Stimulated activated memory B cell treated with anti-CD40 and anti-IgM and Interleukin-4, amounts not matched to agents 10 μg/mL and 1 μg/mL and 100 μg/mL, for 72 hours (primary cell): ENCODE results near the gene RSU1.
A peak's percentile ranks its signal among the peaks of the same experiment; 100 is the strongest.

ENCODE experiments used
- ATAC-seq: fragments of 150-1000 bp; cut with Tn5 transposase; 2 replicates; pipeline ENCODE4 v1.10.0; 2021
- H3K27ac Mint-ChIP-seq: one replicate; pipeline ENCODE4 v1.8.0; 2022; ENCODE audit warnings: mild to moderate bottlenecking, mixed read lengths
- H3K27me3 Mint-ChIP-seq: one replicate; pipeline ENCODE4 v1.8.0; 2022; ENCODE audit warnings: mixed read lengths
- H3K36me3 Mint-ChIP-seq: one replicate; pipeline ENCODE4 v1.8.0; 2022; ENCODE audit warnings: mixed read lengths
- H3K4me1 Mint-ChIP-seq: one replicate; pipeline ENCODE4 v1.8.0; 2022; ENCODE audit warnings: mixed read lengths
- H3K4me3 Mint-ChIP-seq: one replicate; pipeline ENCODE4 v1.8.0; 2022; ENCODE audit warnings: mild to moderate bottlenecking, moderate library complexity, mixed read lengths
- H3K9me3 Mint-ChIP-seq: one replicate; pipeline ENCODE4 v1.8.0; 2022; ENCODE audit warnings: mixed read lengths

The RSU1 gene

DNA sequence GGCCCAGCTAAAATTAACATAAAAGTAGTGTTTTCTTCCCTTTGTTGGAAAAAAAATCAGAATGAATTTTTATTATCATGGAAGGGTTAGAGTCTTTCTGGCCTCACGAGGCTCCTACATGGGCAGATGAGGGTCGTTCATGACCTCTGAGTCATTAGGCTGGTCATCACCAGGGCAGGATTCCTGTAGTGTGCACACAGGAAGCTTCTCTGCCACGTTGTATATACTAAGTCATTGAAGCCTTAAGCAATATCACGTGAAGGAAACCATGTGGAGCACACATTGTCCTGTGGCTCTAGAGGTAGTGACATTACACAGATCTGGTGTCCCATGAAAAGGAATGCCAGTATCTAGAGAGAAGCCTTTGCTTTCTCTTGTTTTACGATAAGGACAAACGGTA is 210.8 kb downstream of the RSU1 start:
- Mint-ChIP-seq H3K4me1 (no peaks in the 10 kb centered on the region), H3K27me3 (no peaks in the 10 kb centered on the region), H3K4me3 (no peak overlapping the region), H3K27ac (no peak overlapping the region), H3K36me3 (peaks cover 38% of the 10 kb centered on the region), H3K9me3 (no peaks in the 10 kb centered on the region)
- no peak for ATAC-seq

DNA sequence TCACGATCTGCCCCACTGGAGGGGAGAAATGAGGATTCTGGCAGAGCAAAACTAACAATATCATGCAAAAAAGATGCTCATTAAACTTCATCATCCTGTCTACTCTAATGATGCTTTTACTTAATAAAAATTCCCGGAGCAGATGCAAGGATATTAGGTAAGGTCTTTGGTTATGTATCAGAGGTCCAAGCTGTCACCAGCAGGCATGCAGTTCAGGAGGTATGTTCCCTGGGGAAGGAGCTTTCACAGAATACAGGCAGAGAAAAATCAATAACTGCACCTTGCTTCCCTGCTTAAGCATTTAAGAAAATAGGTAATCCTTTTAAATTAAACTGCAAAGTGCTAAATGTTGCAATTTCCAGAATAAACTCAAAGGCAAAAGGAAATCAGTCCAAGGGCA is 213.9 kb downstream of the RSU1 start:
- Mint-ChIP-seq H3K36me3 (peaks cover 50% of the 10 kb centered on the region), H3K27ac (no peak overlapping the region), H3K27me3 (no peaks in the 10 kb centered on the region), H3K9me3 (no peaks in the 10 kb centered on the region), H3K4me1 (no peaks in the 10 kb centered on the region), H3K4me3 (no peak overlapping the region)
- no peak for ATAC-seq

DNA sequence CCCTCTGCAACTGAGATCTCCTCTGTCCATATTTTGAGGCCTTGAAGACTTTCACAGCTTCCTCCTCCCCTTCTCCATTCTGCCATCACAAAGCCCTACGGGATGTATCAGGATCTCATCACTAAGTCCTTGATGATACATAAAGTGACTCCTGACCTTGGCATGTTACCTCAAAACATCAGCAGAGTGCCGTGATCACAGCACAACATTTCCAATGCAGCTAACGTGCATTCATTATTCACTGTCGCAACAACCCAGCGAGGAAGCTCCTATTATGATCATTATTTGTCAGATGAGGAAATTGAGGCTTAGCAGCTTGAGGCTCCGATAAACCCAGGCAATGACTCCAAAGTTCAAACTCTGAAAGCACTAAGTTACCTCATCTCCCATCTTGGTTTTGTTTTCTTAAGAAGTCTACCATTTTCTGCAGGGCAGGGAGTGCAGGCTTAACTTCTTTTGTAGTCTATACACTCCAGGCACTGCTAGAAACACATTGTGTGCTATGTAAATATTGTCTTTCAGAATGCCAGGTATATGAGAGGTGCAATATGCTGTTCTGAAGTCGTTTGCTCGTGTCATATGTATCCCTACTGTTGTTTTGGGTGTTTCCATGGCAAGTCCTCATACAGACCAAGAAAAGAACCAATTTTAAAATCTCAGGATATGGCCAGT is 215.0 kb downstream of the RSU1 start:
- no peak for ATAC-seq
- peaks cover 50% of the 10 kb centered on the region for H3K36me3 Mint-ChIP-seq

DNA sequence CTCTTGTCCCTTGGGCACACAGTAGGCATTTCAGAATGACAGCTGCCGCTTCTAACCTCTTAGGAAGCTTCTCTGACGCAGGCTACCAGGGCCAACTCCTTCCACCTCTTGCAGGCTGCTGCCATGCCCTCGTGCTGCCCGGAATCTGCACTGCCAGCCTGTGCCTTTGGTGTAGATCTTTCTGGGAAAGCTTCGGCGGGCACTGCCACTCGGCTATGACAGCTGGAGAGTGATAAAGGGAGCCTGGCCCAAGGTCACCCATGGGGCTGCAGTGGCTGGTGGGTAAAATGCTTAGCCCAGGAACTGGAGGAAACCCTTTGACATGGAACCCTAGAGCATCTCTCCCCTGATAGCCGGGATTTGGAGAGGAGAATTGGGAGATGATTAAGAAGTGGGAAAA is 217.6 kb downstream of the RSU1 start:
- H3K9me3 Mint-ChIP-seq: no peaks in the 10 kb centered on the region
- no peaks in the 10 kb centered on the region for H3K27me3 Mint-ChIP-seq
- H3K4me1 Mint-ChIP-seq: no peaks in the 10 kb centered on the region
- no peak for ATAC-seq
- peaks cover 66% of the 10 kb centered on the region for H3K36me3 Mint-ChIP-seq
- no peak overlapping the region for H3K27ac Mint-ChIP-seq
- no peak overlapping the region for H3K4me3 Mint-ChIP-seq

More for the DNA sequence above, 215.0 kb downstream of the RSU1 start:
- no peak overlapping the region for H3K27ac Mint-ChIP-seq
- no peak overlapping the region for H3K4me3 Mint-ChIP-seq
- H3K27me3 Mint-ChIP-seq: no peaks in the 10 kb centered on the region
- no peaks in the 10 kb centered on the region for H3K9me3 Mint-ChIP-seq
- no peaks in the 10 kb centered on the region for H3K4me1 Mint-ChIP-seq

GRCh38 chr10:16597656-16598055 is 219.6 kb downstream of the RSU1 start:
- H3K27ac Mint-ChIP-seq: no peak overlapping the region
- no peak for ATAC-seq
- H3K4me1 Mint-ChIP-seq: no peaks in the 10 kb centered on the region
- H3K27me3 Mint-ChIP-seq: no peaks in the 10 kb centered on the region
- H3K36me3 Mint-ChIP-seq: peaks cover 80% of the 10 kb centered on the region
- H3K4me3 Mint-ChIP-seq: no peak overlapping the region
- no peaks in the 10 kb centered on the region for H3K9me3 Mint-ChIP-seq

DNA sequence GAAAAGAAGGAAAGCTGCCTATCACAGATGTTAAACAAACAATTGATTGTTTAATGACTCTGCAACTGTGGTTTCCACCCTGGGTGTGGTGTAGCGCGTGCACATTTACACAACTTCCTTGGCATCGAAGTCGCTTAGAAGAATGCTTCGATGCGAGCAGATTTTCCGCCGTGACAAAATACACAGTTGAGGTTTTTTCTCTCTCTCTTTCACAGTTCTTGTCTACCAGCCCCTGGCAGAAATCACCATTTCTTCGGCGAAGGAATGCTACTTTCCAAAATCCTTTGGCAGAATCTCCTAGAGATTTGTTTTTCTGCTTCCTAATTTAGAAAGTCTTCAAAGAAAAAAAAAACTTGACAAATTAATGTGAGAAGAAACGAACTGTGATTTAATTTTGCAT is 224.8 kb downstream of the RSU1 start:
- Mint-ChIP-seq H3K36me3 (peaks cover 57% of the 10 kb centered on the region), H3K4me1 (no peaks in the 10 kb centered on the region), H3K9me3 (no peaks in the 10 kb centered on the region), H3K27ac (no peak overlapping the region), H3K4me3 (no peak overlapping the region), H3K27me3 (no peaks in the 10 kb centered on the region)
- ATAC-seq: no peak

GRCh38 chr10:16586358-16587138 is 230.7 kb downstream of the RSU1 start:
- peaks cover 8% of the 10 kb centered on the region for H3K36me3 Mint-ChIP-seq
- peak; percentile 88 for ATAC-seq
- no peaks in the 10 kb centered on the region for H3K9me3 Mint-ChIP-seq
- peak overlapping the region; percentile 52 for H3K4me3 Mint-ChIP-seq
- peaks cover 5% of the 10 kb centered on the region for H3K27me3 Mint-ChIP-seq
- peak overlapping the region; percentile 56 for H3K27ac Mint-ChIP-seq
- peaks cover 17% of the 10 kb centered on the region for H3K4me1 Mint-ChIP-seq

- ATAC-seq: no peak
- Mint-ChIP-seq H3K4me3 (no peak overlapping the region), H3K9me3 (peaks cover 3% of the 10 kb centered on the region), H3K27ac (no peak overlapping the region), H3K36me3 (no peaks in the 10 kb centered on the region), H3K27me3 (peaks cover 12% of the 10 kb centered on the region), H3K4me1 (peaks cover 24% of the 10 kb centered on the region)
These were observed 232.1 kb downstream of the RSU1 start for GRCh38 chr10:16585103-16585502.

GRCh38 chr10:16583382-16583781 is 233.8 kb downstream of the RSU1 start:
- no peak overlapping the region for H3K4me3 Mint-ChIP-seq
- ATAC-seq: no peak
- H3K36me3 Mint-ChIP-seq: no peaks in the 10 kb centered on the region
- peaks cover 24% of the 10 kb centered on the region for H3K4me1 Mint-ChIP-seq
- no peak overlapping the region for H3K27ac Mint-ChIP-seq
- H3K9me3 Mint-ChIP-seq: peaks cover 3% of the 10 kb centered on the region
- peaks cover 12% of the 10 kb centered on the region for H3K27me3 Mint-ChIP-seq

DNA sequence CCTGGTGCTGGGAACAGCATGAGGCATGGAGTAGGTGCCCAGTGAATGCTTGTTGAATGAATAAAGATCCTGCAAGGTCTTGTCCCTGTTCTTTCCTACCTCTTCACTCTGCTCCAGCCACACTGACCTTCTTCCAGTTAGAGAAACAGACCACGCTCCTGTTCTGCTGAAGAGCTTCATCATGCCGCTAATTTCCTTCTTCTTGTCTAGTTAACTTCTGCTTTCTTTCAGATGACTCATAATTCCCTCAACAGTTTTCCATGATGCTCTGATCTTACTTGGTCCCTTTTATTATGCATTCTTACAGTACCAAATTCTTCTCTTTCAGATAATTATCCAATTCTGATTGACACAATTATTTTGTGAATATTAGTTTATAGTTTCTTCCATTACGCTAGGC is 236.0 kb downstream of the RSU1 start:
- Mint-ChIP-seq H3K4me1 (peaks cover 14% of the 10 kb centered on the region), H3K27ac (peak overlapping the region; percentile 26), H3K36me3 (no peaks in the 10 kb centered on the region), H3K9me3 (peaks cover 3% of the 10 kb centered on the region), H3K27me3 (peaks cover 12% of the 10 kb centered on the region), H3K4me3 (no peak overlapping the region)
- ATAC-seq: no peak

GRCh38 chr10:16570731-16571130 is 246.5 kb downstream of the RSU1 start:
- Mint-ChIP-seq H3K4me1 (peaks cover 19% of the 10 kb centered on the region), H3K27ac (no peak overlapping the region), H3K36me3 (no peaks in the 10 kb centered on the region), H3K27me3 (peaks cover 35% of the 10 kb centered on the region), H3K4me3 (peak overlapping the region; percentile 46), H3K9me3 (no peaks in the 10 kb centered on the region)
- ATAC-seq: peak; percentile 71

DNA sequence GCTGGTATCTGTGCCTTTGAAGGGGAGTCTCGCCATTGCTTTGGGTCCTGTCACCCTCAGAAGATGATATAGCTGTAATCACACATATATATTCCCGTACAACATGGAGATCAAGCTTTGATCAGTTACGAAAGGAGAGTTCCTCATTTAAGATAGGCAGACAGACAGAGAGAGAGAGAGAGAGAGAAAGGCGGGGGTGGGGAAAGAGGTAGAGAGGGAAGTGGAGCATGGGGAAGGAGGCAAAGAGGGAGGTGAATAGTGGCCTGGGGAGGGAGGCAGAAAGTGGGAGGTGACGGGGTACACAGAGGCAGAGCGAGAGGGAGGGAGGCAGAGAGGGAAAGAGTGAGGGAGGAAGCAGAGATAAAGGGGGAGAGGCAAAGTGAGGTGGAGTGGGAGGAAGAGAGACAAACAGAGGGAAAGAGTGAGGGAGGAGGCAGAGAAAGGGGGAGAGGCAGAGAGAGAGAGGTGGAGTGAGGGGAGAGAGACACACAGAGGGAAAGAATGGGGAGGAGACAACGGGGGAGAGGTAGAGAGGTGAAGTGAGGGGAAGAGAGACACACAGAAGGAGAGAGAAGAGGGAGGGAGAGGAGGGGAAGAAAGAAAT is 250.9 kb downstream of the RSU1 start:
- ATAC-seq: no peak
- no peak overlapping the region for H3K27ac Mint-ChIP-seq
- H3K4me1 Mint-ChIP-seq: peaks cover 23% of the 10 kb centered on the region
- H3K36me3 Mint-ChIP-seq: no peaks in the 10 kb centered on the region
- H3K4me3 Mint-ChIP-seq: no peak overlapping the region
- H3K9me3 Mint-ChIP-seq: no peaks in the 10 kb centered on the region
- H3K27me3 Mint-ChIP-seq: peaks cover 32% of the 10 kb centered on the region

DNA sequence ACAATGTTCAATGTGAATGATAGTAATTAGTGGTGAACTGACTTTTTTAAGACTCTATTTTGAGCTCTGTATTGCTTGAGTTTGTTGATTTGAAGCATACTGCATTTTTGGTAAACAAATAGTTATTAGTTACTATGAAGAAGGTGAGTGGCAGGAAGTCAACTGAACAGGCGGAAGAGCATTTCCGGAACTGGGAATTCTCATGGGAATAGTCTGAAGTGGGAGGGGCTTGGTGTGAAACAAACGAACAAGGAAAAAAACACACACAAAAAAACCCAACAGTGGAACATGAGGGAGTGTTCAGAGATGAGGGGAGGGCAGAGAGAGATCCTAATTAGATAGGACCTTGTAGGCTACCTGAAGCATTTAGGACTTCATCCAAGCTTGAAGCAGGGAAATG is 251.6 kb downstream of the RSU1 start:
- Mint-ChIP-seq H3K27ac (no peak overlapping the region), H3K4me3 (no peak overlapping the region), H3K9me3 (no peaks in the 10 kb centered on the region), H3K27me3 (peaks cover 33% of the 10 kb centered on the region), H3K36me3 (no peaks in the 10 kb centered on the region), H3K4me1 (peaks cover 18% of the 10 kb centered on the region)
- no peak for ATAC-seq

DNA sequence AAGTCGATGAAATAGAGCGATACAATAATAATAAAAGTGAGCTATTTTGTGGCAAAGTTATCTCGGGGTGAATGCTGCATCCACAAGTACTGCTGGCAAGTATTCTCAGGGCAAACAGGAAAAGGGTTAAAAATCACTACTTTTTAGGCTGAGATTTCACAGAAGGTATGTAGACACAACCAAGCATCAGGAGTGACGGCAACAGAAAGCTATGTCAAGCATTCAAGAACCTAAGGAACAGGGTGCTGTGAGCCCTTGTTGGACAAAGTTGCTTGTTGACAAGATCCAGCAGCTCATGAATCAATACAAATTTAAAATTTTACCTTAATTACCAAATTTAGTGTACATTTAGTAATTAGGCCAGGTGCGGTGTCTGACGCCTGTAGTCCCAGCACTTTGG is 254.3 kb downstream of the RSU1 start:
- ATAC-seq: no peak
- no peak overlapping the region for H3K27ac Mint-ChIP-seq
- H3K4me3 Mint-ChIP-seq: no peak overlapping the region
- no peaks in the 10 kb centered on the region for H3K9me3 Mint-ChIP-seq
- peaks cover 15% of the 10 kb centered on the region for H3K4me1 Mint-ChIP-seq
- peaks cover 58% of the 10 kb centered on the region for H3K27me3 Mint-ChIP-seq
- no peaks in the 10 kb centered on the region for H3K36me3 Mint-ChIP-seq

GRCh38 chr10:16559236-16559773 is 257.9 kb downstream of the RSU1 start:
- no peak overlapping the region for H3K4me3 Mint-ChIP-seq
- H3K4me1 Mint-ChIP-seq: no peaks in the 10 kb centered on the region
- no peak for ATAC-seq

More at GRCh38 chr10:16559236-16559773, 257.9 kb downstream of the RSU1 start:
- H3K27ac Mint-ChIP-seq: no peak overlapping the region
- no peaks in the 10 kb centered on the region for H3K9me3 Mint-ChIP-seq
- H3K27me3 Mint-ChIP-seq: peaks cover 39% of the 10 kb centered on the region
- no peaks in the 10 kb centered on the region for H3K36me3 Mint-ChIP-seq
